ENCODE data around the gene SALL4. TPM values are rescaled to one million over a fixed set of nuclear protein-coding genes. Genes with fewer than 3 reads are reported as not detected.

Gene SALL4
- total and polyA plus RNA-seq, 2 donors (not counting 3 experiments of a cell fraction or from before 2014, with no cell fraction given), result 1.3 to 1.9 TPM

DNA sequence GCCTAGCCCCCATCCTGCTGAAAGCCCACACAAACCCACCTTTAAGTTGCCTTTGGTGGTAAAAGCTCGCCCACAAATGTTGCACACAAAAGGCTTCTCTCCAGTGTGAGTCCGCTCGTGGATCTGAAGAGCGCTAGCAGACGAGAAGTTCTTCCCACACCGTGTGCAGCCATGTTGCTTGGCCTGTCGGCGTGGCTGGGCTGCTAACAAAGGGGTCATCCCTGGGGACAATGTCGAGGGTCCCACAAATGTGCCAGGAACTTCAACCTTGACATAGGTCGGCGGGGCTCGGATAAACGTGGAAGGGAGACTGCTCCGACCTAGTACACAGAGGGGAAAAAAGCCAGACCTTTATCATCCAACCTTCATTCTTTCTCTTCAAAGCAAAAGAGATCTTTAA, 13.5 kb downstream of the SALL4 start:
- Histone ChIP-seq H3K79me2 (ENCODE audit: control insufficient read depth, insufficient read depth, low read length) (no peaks in the 10 kb centered on the region), H3K27ac (ENCODE audit: insufficient read depth, low read depth, low read length) (no peak overlapping the region), H4K20me1 (replicated peaks; ENCODE audit: control insufficient read depth, extremely low read depth, insufficient read depth, low read length) (no peaks in the 10 kb centered on the region), H3K9ac (replicated peaks; ENCODE audit: extremely low read depth, insufficient read depth, low read length) (no peak overlapping the region), H3K4me3 (replicated peaks in 1 of 3; ENCODE audit: insufficient read depth in 1 of 3, low read depth in 1 of 3, low read length in 3 of 3) (no peak overlapping the region), H3K27me3 (ENCODE audit: control insufficient read depth in 2 of 2, insufficient read depth in 2 of 2, low read length in 2 of 2) (peaks cover 0 to under 1% of the 10 kb centered on the region in 2 experiments), H3K9me3 (replicated peaks; ENCODE audit: control insufficient read depth, insufficient read depth, low read length) (no peaks in the 10 kb centered on the region), H3K9me1 (replicated peaks; ENCODE audit: control insufficient read depth, extremely low read depth, insufficient read depth, low read length) (no peaks in the 10 kb centered on the region), H3K4me2 (ENCODE audit: insufficient read depth, low read length) (no peak overlapping the region), H2AFZ (ENCODE audit: low read depth, low read length) (no peak overlapping the region), H3K36me3 (ENCODE audit: control insufficient read depth in 2 of 2, extremely low read depth in 1 of 2, insufficient read depth in 2 of 2, low read length in 2 of 2) (no peaks in the 10 kb centered on the region), H3K4me1 (ENCODE audit: control insufficient read depth, extremely low read depth, insufficient read depth, low read length) (no peaks in the 10 kb centered on the region)
- BruUV-seq (replicated peaks), result no TSS peak
- POLR2A ChIA-PET, result no interaction called here
- DNase-seq (ENCODE audit: low read depth, low spot score) (no peak), FAIRE-seq (no peak)
- TF ChIP-seq JUN (IDR thresholded peaks at IDR 0.05; ENCODE audit: borderline replicate concordance, insufficient read depth, insufficient read length, low read depth), result no peak
- TF ChIP-seq GATA2 (IDR thresholded peaks at IDR 0.05; ENCODE audit: insufficient read depth, insufficient read length, low read depth, low read length), result no peak
- TF ChIP-seq MYC (IDR thresholded peaks at IDR 0.05; ENCODE audit: low read depth, low read length), result no peak
- TF ChIP-seq FOS (IDR thresholded peaks at IDR 0.05; ENCODE audit: borderline replicate concordance, insufficient read depth, low read length), result no peak
- TF ChIP-seq, protein P1, sequence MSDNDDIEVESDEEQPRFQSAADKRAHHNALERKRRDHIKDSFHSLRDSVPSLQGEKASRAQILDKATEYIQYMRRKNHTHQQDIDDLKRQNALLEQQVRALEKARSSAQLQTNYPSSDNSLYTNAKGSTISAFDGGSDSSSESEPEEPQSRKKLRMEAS (IDR thresholded peaks at IDR 0.05; ENCODE audit: insufficient read depth, insufficient read length), result no peak
- no peak for TF ChIP-seq POLR2AphosphoS5 (IDR thresholded peaks at IDR 0.05; ENCODE audit: insufficient read depth, low read depth, low read length)
- TF ChIP-seq EZH2 (IDR thresholded peaks at IDR 0.05; ENCODE audit: borderline replicate concordance, low read depth, low read length, severe bottlenecking), result no peak
- TF ChIP-seq, protein P2, sequence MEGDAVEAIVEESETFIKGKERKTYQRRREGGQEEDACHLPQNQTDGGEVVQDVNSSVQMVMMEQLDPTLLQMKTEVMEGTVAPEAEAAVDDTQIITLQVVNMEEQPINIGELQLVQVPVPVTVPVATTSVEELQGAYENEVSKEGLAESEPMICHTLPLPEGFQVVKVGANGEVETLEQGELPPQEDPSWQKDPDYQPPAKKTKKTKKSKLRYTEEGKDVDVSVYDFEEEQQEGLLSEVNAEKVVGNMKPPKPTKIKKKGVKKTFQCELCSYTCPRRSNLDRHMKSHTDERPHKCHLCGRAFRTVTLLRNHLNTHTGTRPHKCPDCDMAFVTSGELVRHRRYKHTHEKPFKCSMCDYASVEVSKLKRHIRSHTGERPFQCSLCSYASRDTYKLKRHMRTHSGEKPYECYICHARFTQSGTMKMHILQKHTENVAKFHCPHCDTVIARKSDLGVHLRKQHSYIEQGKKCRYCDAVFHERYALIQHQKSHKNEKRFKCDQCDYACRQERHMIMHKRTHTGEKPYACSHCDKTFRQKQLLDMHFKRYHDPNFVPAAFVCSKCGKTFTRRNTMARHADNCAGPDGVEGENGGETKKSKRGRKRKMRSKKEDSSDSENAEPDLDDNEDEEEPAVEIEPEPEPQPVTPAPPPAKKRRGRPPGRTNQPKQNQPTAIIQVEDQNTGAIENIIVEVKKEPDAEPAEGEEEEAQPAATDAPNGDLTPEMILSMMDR (IDR thresholded peaks at IDR 0.05; ENCODE audit: extremely low read depth in 1 of 2, insufficient read depth in 1 of 2, low read depth in 1 of 2, low read length in 2 of 2), result no peak
- no peak for TF ChIP-seq POLR2A (IDR thresholded peaks at IDR 0.05; ENCODE audit: low read depth, low read length)
- dilution Hi-C loops (cut with MboI; ENCODE audit: extremely low pct_ligation_motif_present, low sequenced_read_pairs) (no loop called here), intact Hi-C loops (cut with micrococcal nuclease) (no loop called here)
- CTCF ChIA-PET, result interaction anchor here (0.6 to 3.4 kb wide), 3 partner anchors 9 to 194 kb away, joined by 3 to 21 read pairs (median 3); no protein-coding TSS in a partner anchor

Data from endothelial cell of umbilical vein (primary cell).